Karpas-422 (cell line): ENCODE measurements around the gene SLC1A2. TPM values are rescaled to one million over a fixed set of nuclear protein-coding genes. Genes with fewer than 3 reads are reported as not detected.

Experiments
- DNase-seq: peaks from one replicate; pipeline ENCODE4 v3.0.0-alpha.2; 2015
- H2AFZ ChIP-seq: fragments of 200-600 bp; sonication (generic); 2 replicates; pipeline ENCODE4 v1.6.1; 2014; ENCODE audit warnings: antibody characterized with exemption, low read length, mixed read lengths
- H3K27ac ChIP-seq: fragments of 200-600 bp; sonication (generic); 2 replicates; pipeline ENCODE4 v1.5.1; 2014; ENCODE audit warnings: mild to moderate bottlenecking, low read length, moderate library complexity
- H3K27me3 ChIP-seq: fragments of 200-600 bp; sonication (generic); 2 replicates; pipeline ENCODE4 v1.6.1; 2014; ENCODE audit warnings: low read length, mixed read lengths
- H3K36me3 ChIP-seq: fragments of 200-600 bp; sonication (generic); 2 replicates; pipeline ENCODE4 v1.6.1; 2014; ENCODE audit warnings: low read length, mixed read lengths; ENCODE audit not compliant: insufficient read depth
- H3K4me1 ChIP-seq: fragments of 200-600 bp; sonication (generic); 2 replicates; pipeline ENCODE4 v1.6.1; 2014; ENCODE audit warnings: mild to moderate bottlenecking, low read length, mixed read lengths
- H3K4me2 ChIP-seq: fragments of 200-600 bp; sonication (generic); 2 replicates; pipeline ENCODE4 v1.6.1; 2014; ENCODE audit warnings: low read length, low read depth, mild to moderate bottlenecking; ENCODE audit not compliant: poor library complexity, severe bottlenecking
- H3K4me3 ChIP-seq: fragments of 200-600 bp; sonication (generic); 2 replicates; pipeline ENCODE4 v1.5.1; 2014; ENCODE audit warnings: mild to moderate bottlenecking, antibody characterized with exemption, low read length, mixed read lengths
- H3K79me2 ChIP-seq: fragments of 200-600 bp; sonication (generic); 2 replicates; pipeline ENCODE4 v1.6.1; 2014; ENCODE audit warnings: mild to moderate bottlenecking, low read length, mixed read lengths
- H3K9ac ChIP-seq: fragments of 200-600 bp; sonication (generic); 2 replicates; pipeline ENCODE4 v1.6.0; 2014; ENCODE audit warnings: low read length
- H3K9me2 ChIP-seq: fragments of 200-600 bp; sonication (generic), shearing (Covaris generic); replicated peaks from 2 replicates; pipeline ENCODE4 v1.6.0; 2014; ENCODE audit warnings: mild to moderate bottlenecking, low read length, moderate library complexity; ENCODE audit not compliant: insufficient read depth
- H3K9me3 ChIP-seq: fragments of 300-700, 200-600 bp; sonication (generic); 2 replicates; pipeline ENCODE4 v1.6.1; 2014; ENCODE audit warnings: low read length, mixed read lengths
- H4K20me1 ChIP-seq: fragments of 200-600 bp; sonication (generic); 2 replicates; pipeline ENCODE4 v1.6.1; 2014; ENCODE audit warnings: mild to moderate bottlenecking, antibody characterized with exemption, low read length, low read depth; ENCODE audit not compliant: insufficient read depth
- total RNA-seq: library from RNA; depleted of rRNA; stranded (reverse); fragments of >200 nt; shearing (Covaris generic); gene quantifications from 2 replicates; pipeline ENCODE4 v1.2.3, GENCODE V29; 2014; ENCODE audit warnings: low replicate concordance

SLC1A2 gene
- total RNA-seq, 1 experiment from 2014 or later: not detected

DNA sequence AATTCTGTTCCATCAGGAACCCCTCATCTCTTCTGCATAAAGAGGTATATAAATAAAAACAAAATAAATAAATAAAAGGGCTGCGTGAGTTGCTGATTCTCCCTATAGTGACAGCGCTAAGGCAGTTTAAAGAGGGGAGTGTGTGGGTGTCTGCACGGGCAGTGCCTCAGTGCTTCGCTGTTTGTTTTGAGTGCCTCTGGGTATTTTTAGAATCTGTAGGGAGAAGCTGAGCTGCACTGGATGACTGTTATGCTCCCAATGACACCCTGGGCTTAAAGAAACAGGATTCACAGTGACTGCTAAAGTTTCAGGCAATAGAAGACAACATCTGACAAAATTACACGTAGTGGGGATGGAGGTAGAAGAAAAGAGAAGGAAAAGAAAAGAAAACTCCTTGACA, 38.8 kb downstream of the SLC1A2 start:
- no peaks in the 10 kb centered on the region for H3K9me3 ChIP-seq
- H3K36me3 ChIP-seq: no peaks in the 10 kb centered on the region
- H3K4me3 ChIP-seq: no peak overlapping the region
- H3K9ac ChIP-seq: no peak overlapping the region
- H3K27me3 ChIP-seq: no peaks in the 10 kb centered on the region
- DNase-seq: no peak
- H3K79me2 ChIP-seq: no peaks in the 10 kb centered on the region
- no peak overlapping the region for H3K27ac ChIP-seq
- H3K4me1 ChIP-seq: no peaks in the 10 kb centered on the region
- H3K4me2 ChIP-seq: no peak overlapping the region
- no peaks in the 10 kb centered on the region for H4K20me1 ChIP-seq
- no peaks in the 10 kb centered on the region for H3K9me2 ChIP-seq
- no peak overlapping the region for H2AFZ ChIP-seq

DNA sequence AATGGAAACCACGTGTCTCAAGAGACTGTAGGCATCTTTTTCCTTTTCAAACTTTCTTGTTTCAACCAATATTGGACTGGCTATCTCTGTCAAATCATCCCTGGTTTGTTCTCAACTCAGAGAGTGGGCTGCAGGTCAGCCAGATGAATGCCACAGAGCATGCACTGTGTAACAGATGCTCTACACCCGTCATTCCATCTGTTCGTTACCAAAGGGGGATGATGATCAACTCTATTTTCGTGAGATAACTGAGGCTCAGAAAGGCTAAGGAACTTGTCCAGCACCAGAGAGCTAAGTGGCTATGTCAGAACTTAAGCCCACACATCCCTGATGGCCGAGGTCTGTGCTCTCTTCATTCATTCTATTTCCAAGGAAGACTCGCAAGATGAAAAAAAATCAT, 42.1 kb downstream of the SLC1A2 start:
- Histone ChIP-seq H3K9me2 (no peaks in the 10 kb centered on the region), H2AFZ (no peak overlapping the region), H3K36me3 (no peaks in the 10 kb centered on the region), H4K20me1 (no peaks in the 10 kb centered on the region), H3K4me3 (no peak overlapping the region), H3K27ac (no peak overlapping the region), H3K79me2 (no peaks in the 10 kb centered on the region), H3K4me2 (no peak overlapping the region), H3K9ac (no peak overlapping the region), H3K9me3 (no peaks in the 10 kb centered on the region), H3K4me1 (no peaks in the 10 kb centered on the region), H3K27me3 (no peaks in the 10 kb centered on the region)
- DNase-seq: no peak

DNA sequence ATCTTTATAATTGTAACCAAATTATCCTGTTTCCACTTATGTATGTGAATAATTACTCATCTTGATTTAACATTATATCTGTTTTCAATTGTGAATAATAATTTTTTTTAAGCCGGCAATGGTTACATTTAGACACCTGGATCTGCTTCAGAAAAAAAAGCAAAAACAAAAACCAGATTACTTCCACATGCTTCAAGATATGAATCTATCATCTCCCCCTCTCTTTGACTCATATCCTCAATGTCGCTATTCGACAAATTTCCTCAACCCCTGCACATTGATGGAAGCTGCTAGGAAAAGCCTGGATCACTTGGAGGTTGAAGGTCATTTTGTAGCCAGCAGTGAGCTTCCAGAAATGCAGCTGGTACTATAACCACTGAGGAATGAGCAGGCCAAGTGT, 42.7 kb downstream of the SLC1A2 start:
- Histone ChIP-seq H3K27me3 (no peaks in the 10 kb centered on the region), H3K4me2 (no peak overlapping the region), H3K9ac (no peak overlapping the region), H3K9me2 (no peaks in the 10 kb centered on the region), H3K9me3 (no peaks in the 10 kb centered on the region), H3K27ac (no peak overlapping the region), H2AFZ (no peak overlapping the region), H3K79me2 (no peaks in the 10 kb centered on the region), H4K20me1 (no peaks in the 10 kb centered on the region), H3K36me3 (no peaks in the 10 kb centered on the region), H3K4me1 (no peaks in the 10 kb centered on the region), H3K4me3 (no peak overlapping the region)
- DNase-seq: no peak

DNA sequence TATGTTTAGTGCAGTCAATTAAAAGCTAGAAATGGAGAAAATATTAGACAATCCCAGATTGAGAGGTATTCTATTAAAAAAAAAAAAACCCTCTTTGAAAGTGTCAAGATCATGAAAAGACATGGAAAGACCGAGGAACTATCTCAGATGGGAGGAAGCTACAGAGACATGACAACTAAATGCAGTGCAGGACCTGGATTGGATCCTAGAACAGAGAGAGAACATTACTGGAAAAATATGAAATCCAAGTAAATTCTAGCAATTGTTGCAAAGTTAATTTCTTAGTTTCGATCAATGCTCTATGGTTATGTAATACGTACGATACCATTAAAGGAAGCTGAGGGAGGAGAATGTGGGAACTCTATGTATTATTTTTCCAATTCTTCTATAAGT, 43.2 kb downstream of the SLC1A2 start:
- H2AFZ ChIP-seq: no peak overlapping the region
- H3K79me2 ChIP-seq: no peaks in the 10 kb centered on the region
- DNase-seq: no peak
- H3K4me2 ChIP-seq: no peak overlapping the region
- H3K27me3 ChIP-seq: no peaks in the 10 kb centered on the region
- H3K4me1 ChIP-seq: no peaks in the 10 kb centered on the region
- no peaks in the 10 kb centered on the region for H4K20me1 ChIP-seq
- H3K9me2 ChIP-seq: no peaks in the 10 kb centered on the region
- no peak overlapping the region for H3K4me3 ChIP-seq
- H3K36me3 ChIP-seq: no peaks in the 10 kb centered on the region
- H3K27ac ChIP-seq: no peak overlapping the region
- no peak overlapping the region for H3K9ac ChIP-seq
- H3K9me3 ChIP-seq: no peaks in the 10 kb centered on the region

DNA sequence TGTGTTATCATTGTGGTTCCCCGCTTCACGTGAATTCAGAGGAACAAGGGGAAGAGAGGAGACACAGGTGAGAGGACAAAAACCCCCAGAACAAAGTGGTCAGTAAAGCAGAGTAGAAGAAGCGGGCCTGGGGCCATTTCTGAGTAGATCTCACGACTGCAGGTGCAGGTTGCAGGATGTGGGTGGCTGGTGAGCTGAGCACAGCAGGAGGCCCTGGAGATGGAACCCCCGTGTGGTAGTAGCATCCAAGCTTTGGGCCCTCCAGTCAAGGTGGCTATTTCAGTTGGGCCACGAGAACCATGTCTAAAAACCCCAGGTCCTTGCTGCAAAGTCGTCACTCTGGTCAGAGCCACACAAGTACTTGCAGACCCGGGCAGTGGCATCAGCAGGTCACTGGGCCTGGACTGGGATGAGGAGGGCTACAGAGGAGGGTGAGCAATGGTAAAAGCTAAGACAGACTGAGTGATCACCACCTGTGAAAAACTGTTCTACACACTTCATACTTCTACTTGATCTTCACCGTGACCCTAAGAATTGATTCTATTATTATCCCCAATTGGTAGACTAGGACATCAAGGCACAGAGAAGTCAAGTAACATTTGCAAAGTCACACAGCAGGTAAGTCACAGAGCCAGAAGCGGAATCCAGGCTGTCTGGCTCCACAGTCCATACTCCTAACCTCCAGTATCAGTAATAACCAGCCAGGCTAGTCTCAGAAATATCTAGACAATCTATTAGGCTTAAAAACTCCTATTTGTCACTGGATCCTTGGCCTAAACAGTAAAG, 43.8 kb downstream of the SLC1A2 start:
- no peak for DNase-seq

DNA sequence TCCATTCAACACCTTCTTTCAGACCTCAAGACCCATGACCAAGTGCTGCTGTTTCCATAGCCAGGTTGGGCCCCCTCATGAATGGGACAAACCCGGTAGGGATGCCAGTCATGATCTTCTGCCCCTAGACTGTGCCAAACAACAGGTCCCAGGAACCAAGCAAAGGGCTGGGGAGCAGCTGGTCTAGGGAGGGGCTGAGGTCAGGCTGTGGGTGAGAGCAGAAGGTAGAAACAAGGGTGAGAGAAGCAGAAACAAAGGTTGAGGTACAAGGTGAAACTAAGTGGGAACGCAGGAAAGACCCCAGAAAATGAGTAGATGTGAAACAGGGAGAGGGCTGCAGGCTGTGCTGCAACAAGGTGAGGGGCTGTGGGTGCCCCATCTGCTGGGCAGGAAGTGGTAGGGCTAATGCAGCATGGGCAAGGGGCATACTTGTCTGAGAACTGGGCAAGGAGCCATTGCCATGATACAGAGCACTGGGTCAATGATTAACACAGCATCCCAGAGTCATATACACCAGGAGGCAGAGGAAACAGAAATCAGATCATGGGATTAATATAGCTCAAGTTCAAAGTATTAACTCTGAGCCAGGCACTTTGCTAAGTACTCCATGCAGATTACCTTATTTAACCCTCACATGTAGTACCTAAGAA, 45.9 kb downstream of the SLC1A2 start:
- Histone ChIP-seq H3K4me2 (no peak overlapping the region), H3K9ac (no peak overlapping the region), H3K27me3 (no peaks in the 10 kb centered on the region), H2AFZ (no peak overlapping the region), H3K27ac (no peak overlapping the region), H3K36me3 (no peaks in the 10 kb centered on the region), H3K9me2 (no peaks in the 10 kb centered on the region), H3K79me2 (no peaks in the 10 kb centered on the region), H3K9me3 (no peaks in the 10 kb centered on the region), H3K4me1 (no peaks in the 10 kb centered on the region), H4K20me1 (no peaks in the 10 kb centered on the region), H3K4me3 (no peak overlapping the region)
- DNase-seq: no peak

More for the DNA sequence above, 43.8 kb downstream of the SLC1A2 start:
- Histone ChIP-seq H3K4me1 (no peaks in the 10 kb centered on the region), H3K4me3 (no peak overlapping the region), H3K27ac (no peak overlapping the region), H3K79me2 (no peaks in the 10 kb centered on the region), H3K36me3 (no peaks in the 10 kb centered on the region), H3K4me2 (no peak overlapping the region), H3K9me2 (no peaks in the 10 kb centered on the region), H3K27me3 (no peaks in the 10 kb centered on the region), H3K9ac (no peak overlapping the region), H4K20me1 (no peaks in the 10 kb centered on the region), H3K9me3 (no peaks in the 10 kb centered on the region), H2AFZ (no peak overlapping the region)

DNA sequence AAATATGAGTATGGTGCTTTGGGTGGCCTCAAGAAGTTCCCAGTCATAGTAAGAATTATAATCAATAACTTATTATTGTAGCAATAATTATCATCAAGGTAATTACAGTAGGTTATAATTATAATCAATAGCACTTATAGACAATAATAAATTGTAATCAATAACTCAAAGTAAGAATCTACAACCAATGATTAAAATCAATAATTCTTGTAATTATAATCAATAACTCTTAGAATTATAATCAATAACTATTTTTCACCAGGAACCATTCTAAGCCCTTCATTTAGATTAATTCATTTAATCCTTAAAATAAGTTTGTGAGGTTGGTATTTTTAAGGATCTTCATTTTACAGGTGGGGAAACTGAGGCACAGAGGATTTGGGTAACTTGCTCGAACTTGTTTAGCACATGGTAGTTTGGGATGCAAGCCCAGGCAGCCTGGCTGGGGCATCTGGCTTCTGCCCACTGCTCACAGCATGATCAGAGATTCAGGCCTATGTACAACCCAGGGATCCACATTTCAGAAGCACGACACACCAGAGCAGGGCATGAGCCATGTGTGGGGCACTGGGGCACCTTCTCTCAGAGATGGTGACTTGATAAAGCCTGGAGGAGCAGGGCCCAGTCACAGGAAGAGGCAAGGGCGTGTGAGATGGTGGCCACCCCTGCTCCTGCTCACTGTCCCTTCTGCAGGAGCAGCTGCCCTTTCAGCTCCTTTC, 46.6 kb downstream of the SLC1A2 start:
- H3K79me2 ChIP-seq: no peaks in the 10 kb centered on the region
- DNase-seq: no peak
- H3K4me3 ChIP-seq: no peak overlapping the region
- H3K36me3 ChIP-seq: no peaks in the 10 kb centered on the region
- H3K9me3 ChIP-seq: no peaks in the 10 kb centered on the region
- no peaks in the 10 kb centered on the region for H3K9me2 ChIP-seq
- H3K27me3 ChIP-seq: no peaks in the 10 kb centered on the region
- no peak overlapping the region for H3K9ac ChIP-seq
- H3K4me1 ChIP-seq: no peaks in the 10 kb centered on the region
- no peak overlapping the region for H3K4me2 ChIP-seq
- no peak overlapping the region for H3K27ac ChIP-seq
- no peak overlapping the region for H2AFZ ChIP-seq
- H4K20me1 ChIP-seq: no peaks in the 10 kb centered on the region

DNA sequence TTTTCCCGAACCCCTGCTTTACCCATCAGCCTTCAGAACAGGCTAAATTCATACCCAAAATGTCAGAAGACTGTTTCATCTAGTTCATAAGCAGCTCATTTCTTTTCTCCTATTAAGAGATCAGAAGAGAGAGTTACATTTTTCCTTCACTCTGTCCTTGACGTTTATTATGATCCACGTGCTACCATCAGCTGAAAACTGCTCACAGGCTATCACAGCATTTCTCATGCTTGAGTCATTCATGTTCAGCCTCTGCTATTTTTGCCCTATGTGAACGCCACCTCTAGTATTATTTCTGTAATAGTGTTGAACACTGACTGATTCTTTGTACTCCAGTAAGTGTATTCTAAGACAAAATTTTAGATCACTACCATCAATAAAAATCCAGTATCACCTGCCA, 51.9 kb downstream of the SLC1A2 start:
- Histone ChIP-seq H2AFZ (no peak overlapping the region), H3K9me3 (no peaks in the 10 kb centered on the region), H3K36me3 (no peaks in the 10 kb centered on the region), H4K20me1 (no peaks in the 10 kb centered on the region), H3K4me3 (no peak overlapping the region), H3K9me2 (no peaks in the 10 kb centered on the region), H3K27me3 (no peaks in the 10 kb centered on the region), H3K4me2 (no peak overlapping the region), H3K4me1 (no peaks in the 10 kb centered on the region), H3K79me2 (no peaks in the 10 kb centered on the region), H3K9ac (no peak overlapping the region), H3K27ac (no peak overlapping the region)
- no peak for DNase-seq
